H1 (cell line): Measurements from ENCODE around the gene NXPH1. TPM values are rescaled to one million over a fixed set of nuclear protein-coding genes. Genes with fewer than 3 reads are reported as not detected.

ENCODE experiments used
- CREB1 ChIP-seq: IDR thresholded peaks from 2 replicates; pipeline ENCODE4 v1.6.1; 2012; ENCODE audit warnings: inconsistent platforms
- RNF2 ChIP-seq: fragments of 200-900, 300-1000 bp; sonication (generic); IDR thresholded peaks from 2 replicates; pipeline ENCODE4 v1.7.1; 2016; ENCODE audit warnings: borderline replicate concordance, low read depth, mild to moderate bottlenecking, antibody characterized with exemption, low read length; ENCODE audit not compliant: poor library complexity, severe bottlenecking; ENCODE audit errors: missing control alignments
- polyA plus RNA-seq, 7 experiments: library from polyadenylated mRNA; depleted of rRNA in 3 of 7; stranded (reverse) in 5 of 7; unstranded in 2 of 7; fragments of >200 nt in 5 of 7; fragments of 200-250 nt in 2 of 7; gene quantifications; 1 replicate in 5 of 7; 2 replicates in 1 of 7; 4 replicates in 1 of 7; pipeline versions ENCODE4 v1.2.1 to v1.2.3, GENCODE V29; 2011 to 2013; ENCODE audit warnings: missing spikeins in 2 of 7, mixed read lengths in 2 of 7
- total RNA-seq: library from RNA; stranded (reverse); fragmentation: NEBNext Ultra II Directional; extraction: Animal tissue kit (Norgen Biotek cat#: 25700); gene quantifications from 2 replicates; pipeline ENCODE4 v1.2.1, GENCODE V29; 2021

The NXPH1 gene
- total and polyA plus RNA-seq, 2 of the 8 experiments (the other 6 are each of a cell fraction or from before 2014, with no cell fraction given) = 0.14 to 1.0 TPM

DNA sequence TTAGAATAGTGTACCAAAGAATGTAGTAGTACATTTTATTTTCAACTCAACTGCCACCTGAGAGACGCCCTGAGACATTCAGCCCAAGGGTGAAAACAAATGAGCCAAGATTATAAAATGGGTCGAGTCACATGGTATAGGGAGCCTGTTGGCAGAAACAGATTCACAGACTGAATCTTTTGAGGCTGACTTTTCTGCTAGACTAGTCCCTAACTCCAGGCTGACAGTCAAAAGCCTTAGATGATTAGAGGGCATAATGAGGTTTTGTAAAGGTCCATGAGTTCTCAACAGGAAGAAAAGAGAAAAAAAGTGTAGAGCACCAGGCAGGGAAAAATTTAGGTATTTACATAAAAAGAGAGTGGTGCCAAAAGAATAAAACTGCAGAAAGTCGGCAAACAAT lies 128.0 kb downstream of the NXPH1 start (continued):
- no peak for TF ChIP-seq RNF2
- no peak for TF ChIP-seq CREB1
